ENCODE measurements around the gene MIF. TPM values are rescaled to one million over a fixed set of nuclear protein-coding genes. Genes with fewer than 3 reads are reported as not detected.

The MIF gene
- total RNA-seq, 1 experiment from 2014 or later, result 1,081 TPM

Small RNA genes within 50 kb of the gene (small RNA-seq; reads per million reads assigned to genes)
- 0.12 reads per million for gene RN7SL268P

Other genes with a start within 250 kb of the MIF start
- 103 and 125 TPM in 2 replicates for gene RGL4, start 203.4 kb upstream of the MIF start, total RNA-seq (2014; rRNA removed; shearing (Covaris generic); ENCODE audit: low replicate concordance)
- 8.5 and 12.0 TPM in 2 replicates for gene ZNF70, start 143.3 kb upstream of the MIF start, total RNA-seq (2014; rRNA removed; shearing (Covaris generic); ENCODE audit: low replicate concordance)
- 321 and 642 TPM in 2 replicates for gene VPREB3, start 140.0 kb upstream of the MIF start, total RNA-seq (2014; rRNA removed; shearing (Covaris generic); ENCODE audit: low replicate concordance)
- not detected in 2 replicates for gene C22orf15, start 131.4 kb upstream of the MIF start, total RNA-seq (2014; rRNA removed; shearing (Covaris generic); ENCODE audit: low replicate concordance)
- 115 and 220 TPM in 2 replicates for gene CHCHD10, start 126.4 kb upstream of the MIF start, total RNA-seq (2014; rRNA removed; shearing (Covaris generic); ENCODE audit: low replicate concordance)
- 48.2 and 84.2 TPM in 2 replicates for gene MMP11, start 121.5 kb upstream of the MIF start, total RNA-seq (2014; rRNA removed; shearing (Covaris generic); ENCODE audit: low replicate concordance)
- gene SMARCB1, start 107.4 kb upstream of the MIF start, total RNA-seq (2014; rRNA removed; shearing (Covaris generic); ENCODE audit: low replicate concordance), result 400 and 531 TPM in 2 replicates
- gene DERL3, start 55.4 kb upstream of the MIF start, total RNA-seq (2014; rRNA removed; shearing (Covaris generic); ENCODE audit: low replicate concordance), result 16.3 and 21.7 TPM in 2 replicates
- gene SLC2A11, start 36.5 kb upstream of the MIF start, total RNA-seq (2014; rRNA removed; shearing (Covaris generic); ENCODE audit: low replicate concordance), result 30.3 and 45.6 TPM in 2 replicates
- gene GSTT2B, start 66.8 kb downstream of the MIF start, total RNA-seq (2014; rRNA removed; shearing (Covaris generic); ENCODE audit: low replicate concordance), result not detected in 2 replicates
- 5.2 and 6.0 TPM in 2 replicates for gene DDTL, start 72.5 kb downstream of the MIF start, total RNA-seq (2014; rRNA removed; shearing (Covaris generic); ENCODE audit: low replicate concordance)
- gene DDT, start 80.1 kb downstream of the MIF start, total RNA-seq (2014; rRNA removed; shearing (Covaris generic); ENCODE audit: low replicate concordance), result 372 and 428 TPM in 2 replicates
- gene GSTT2, start 85.8 kb downstream of the MIF start, total RNA-seq (2014; rRNA removed; shearing (Covaris generic); ENCODE audit: low replicate concordance), result not detected in 2 replicates
- not detected in 2 replicates for gene GSTT4, start 111.1 kb downstream of the MIF start, total RNA-seq (2014; rRNA removed; shearing (Covaris generic); ENCODE audit: low replicate concordance)
- 56.7 and 97.0 TPM in 2 replicates for gene CABIN1, start 116.9 kb downstream of the MIF start, total RNA-seq (2014; rRNA removed; shearing (Covaris generic); ENCODE audit: low replicate concordance)

Measured in Karpas-422 (cell line).